Caco-2 (cell line): ENCODE data around the gene PRXL2B. TPM values are rescaled to one million over a fixed set of nuclear protein-coding genes. Genes with fewer than 3 reads are reported as not detected.

Experiments used
- BruUV-seq: library from RNA; stranded (reverse); fragments of 400-500 nt; replicated peaks from 2 replicates; lab custom pipeline; 2021; lab: Mats Ljungman, UMichigan
- CTCF ChIA-PET: fragments of 300-600 bp; sonication (Branson Sonifier 250); formaldehyde crosslinking; loops from one replicate; lab custom pipeline; 2022; ENCODE audit warnings: antibody characterized with exemption; lab: Charles Lee
- POLR2A ChIA-PET: fragments of 300-600 bp; sonication (Branson Sonifier 250); formaldehyde crosslinking; loops from one replicate; lab custom pipeline; 2022; ENCODE audit warnings: antibody characterized with exemption; lab: Charles Lee
- DNase-seq, 2 experiments: peaks; one replicate each; pipeline versions ENCODE4 v3.0.0 to v3.0.0-alpha.2; 2020 to 2022
- H3K27me3 ChIP-seq: replicated peaks from 2 replicates; pipeline ENCODE4 v1.6.0; 2011; ENCODE audit warnings: low read length; ENCODE audit not compliant: control insufficient read depth, insufficient read depth
- H3K36me3 ChIP-seq: 2 replicates; pipeline ENCODE4 v1.5.1; 2011; ENCODE audit warnings: low read length; ENCODE audit not compliant: control insufficient read depth, insufficient read depth
- H3K4me1 ChIP-seq: fragments of 250-450 bp; sonication (Bioruptor Pico); 2 replicates; pipeline ENCODE4 v1.5.1; 2020; ENCODE audit warnings: mild to moderate bottlenecking
- H3K4me3 ChIP-seq: 2 replicates; pipeline ENCODE4 v1.5.1; 2011; ENCODE audit warnings: low read depth, mild to moderate bottlenecking, control low read depth, low read length
- H3K9me3 ChIP-seq: fragments of 250-450 bp; sonication (Bioruptor Pico); 2 replicates; pipeline ENCODE4 v1.5.1; 2020; ENCODE audit warnings: mild to moderate bottlenecking, moderate library complexity
- H3K27ac Mint-ChIP-seq: one replicate; pipeline ENCODE4 v1.8.0; 2022; ENCODE audit warnings: mixed read lengths; ENCODE audit not compliant: unreplicated experiment
- H3K27me3 Mint-ChIP-seq: one replicate; pipeline ENCODE4 v1.8.0; 2022; ENCODE audit warnings: mixed read lengths; ENCODE audit not compliant: insufficient read depth, unreplicated experiment
- H3K36me3 Mint-ChIP-seq: one replicate; pipeline ENCODE4 v1.8.0; 2022; ENCODE audit warnings: mild to moderate bottlenecking, mixed read lengths; ENCODE audit not compliant: insufficient read depth, unreplicated experiment
- H3K4me1 Mint-ChIP-seq: one replicate; pipeline ENCODE4 v1.8.0; 2022; ENCODE audit warnings: low read depth, mixed read lengths; ENCODE audit not compliant: unreplicated experiment
- H3K4me3 Mint-ChIP-seq: one replicate; pipeline ENCODE4 v1.8.0; 2022; ENCODE audit warnings: mild to moderate bottlenecking, moderate library complexity, mixed read lengths; ENCODE audit not compliant: unreplicated experiment
- H3K9me3 Mint-ChIP-seq: one replicate; pipeline ENCODE4 v1.8.0; 2022; ENCODE audit warnings: mixed read lengths; ENCODE audit not compliant: unreplicated experiment
- CTCF ChIP-seq, 2 experiments: fragments of 200-600 bp in 1 of 2; IDR thresholded peaks; 1 replicate in 1 of 2; 2 replicates in 1 of 2; pipeline versions ENCODE4 v1.5.1 to v1.8.0; 2011 to 2022; ENCODE audit warnings: antibody characterized with exemption in 1 of 2, control low read depth in 1 of 2, inconsistent platforms in 1 of 2, low read depth in 1 of 2, low read length in 1 of 2, mild to moderate bottlenecking in 1 of 2, moderate library complexity in 1 of 2; ENCODE audit not compliant: insufficient read depth in 1 of 2, severe bottlenecking in 1 of 2, unreplicated experiment in 1 of 2
- intact Hi-C: fragments of 100-400 bp; cut with micrococcal nuclease; formaldehyde crosslinking; loops from one replicate; pipeline ENCODE4 v1.10.0; 2022; ENCODE audit not compliant: unreplicated experiment
- total RNA-seq: library from RNA; stranded (reverse); gene quantifications from 2 replicates; pipeline ENCODE4 v1.2.3, GENCODE V29; 2022

PRXL2B gene
- total RNA-seq, 1 experiment from 2014 or later, result 16.2 TPM

GRCh38 chr1:2595812-2596529, 9.4 kb downstream of the PRXL2B start:
- DNase-seq, result no peak
- H3K4me1 ChIP-seq, result no peaks in the 10 kb centered on the region
- POLR2A ChIA-PET, result no interaction called here
- CTCF ChIA-PET, result no interaction called here
- Mint-ChIP-seq H3K9me3 (no peaks in the 10 kb centered on the region), H3K4me1 (no peaks in the 10 kb centered on the region), H3K27me3 (peaks cover 6% of the 10 kb centered on the region), H3K36me3 (no peaks in the 10 kb centered on the region), H3K27ac (no peak overlapping the region), H3K4me3 (no peak overlapping the region)
- no peak overlapping the region for H3K4me3 ChIP-seq
- intact Hi-C loops, result no loop called here
- H3K36me3 ChIP-seq, result no peaks in the 10 kb centered on the region
- no peaks in the 10 kb centered on the region for H3K27me3 ChIP-seq
- no peaks in the 10 kb centered on the region for H3K9me3 ChIP-seq
- BruUV-seq, result no TSS peak
- TF ChIP-seq CTCF (IDR thresholded peaks at IDR 0.05; ENCODE audit: insufficient read depth in 1 of 2, low read depth in 1 of 2, low read length in 1 of 2, severe bottlenecking in 1 of 2, unreplicated experiment in 1 of 2), result no peak

DNA sequence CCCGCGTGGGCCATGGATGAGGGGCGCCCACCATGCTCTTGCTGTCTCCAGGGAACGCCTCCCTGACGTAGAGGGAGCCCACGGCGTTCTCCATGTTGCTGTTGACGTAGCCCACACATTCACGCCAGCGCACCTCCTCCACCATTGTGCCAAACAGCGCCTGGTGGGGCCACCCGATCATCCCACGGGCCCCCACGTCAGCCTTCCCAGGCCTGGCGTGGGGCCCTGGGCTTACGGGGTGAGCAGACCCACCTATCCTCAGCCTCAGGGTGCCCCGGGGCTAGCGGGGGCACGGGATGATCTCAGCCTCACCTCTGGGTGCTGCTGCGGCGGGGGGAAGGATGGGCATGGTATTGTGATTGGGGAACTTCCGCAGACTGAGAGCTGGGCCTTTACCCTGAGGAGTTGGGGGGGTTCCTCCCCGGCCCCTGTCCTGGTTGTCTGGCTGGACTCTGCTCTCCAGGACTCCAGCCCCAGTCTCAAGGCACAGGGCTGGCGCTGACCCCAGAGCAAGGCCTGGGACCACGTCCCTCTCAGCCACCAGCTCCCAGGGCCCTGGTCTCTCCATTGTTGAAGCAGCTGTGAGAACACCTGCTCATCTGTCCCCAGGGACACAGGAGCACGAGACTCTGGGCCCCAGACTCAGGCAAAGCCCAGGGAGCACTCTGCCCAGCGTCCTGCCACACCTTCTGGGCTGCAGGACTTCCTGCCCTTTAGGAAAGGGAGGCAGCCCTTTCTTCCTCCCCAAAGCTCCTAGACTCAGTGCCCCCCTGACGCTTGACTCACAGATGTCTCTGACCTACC, 10.2 kb downstream of the PRXL2B start:
- POLR2A ChIA-PET, result no interaction called here
- Histone ChIP-seq H3K4me1 (no peaks in the 10 kb centered on the region), H3K27me3 (no peaks in the 10 kb centered on the region), H3K4me3 (no peak overlapping the region), H3K36me3 (no peaks in the 10 kb centered on the region), H3K9me3 (no peaks in the 10 kb centered on the region)
- no peak overlapping the region for H3K27ac Mint-ChIP-seq
- DNase-seq, result no peak
- peaks cover 6% of the 10 kb centered on the region for H3K27me3 Mint-ChIP-seq
- BruUV-seq, result no TSS peak
- CTCF ChIA-PET, result no interaction called here
- H3K36me3 Mint-ChIP-seq, result no peaks in the 10 kb centered on the region
- intact Hi-C loops, result no loop called here
- no peak for TF ChIP-seq CTCF (IDR thresholded peaks at IDR 0.05; ENCODE audit: insufficient read depth in 1 of 2, low read depth in 1 of 2, low read length in 1 of 2, severe bottlenecking in 1 of 2, unreplicated experiment in 1 of 2)
- no peaks in the 10 kb centered on the region for H3K4me1 Mint-ChIP-seq
- H3K9me3 Mint-ChIP-seq, result no peaks in the 10 kb centered on the region
- H3K4me3 Mint-ChIP-seq, result no peak overlapping the region

GRCh38 chr1:2597441-2598328, 11.1 kb downstream of the PRXL2B start:
- CTCF ChIA-PET, result no interaction called here
- TF ChIP-seq CTCF (IDR thresholded peaks at IDR 0.05; ENCODE audit: insufficient read depth in 1 of 2, low read depth in 1 of 2, low read length in 1 of 2, severe bottlenecking in 1 of 2, unreplicated experiment in 1 of 2), result no peak
- peaks cover 10% of the 10 kb centered on the region for H3K27me3 Mint-ChIP-seq
- no peaks in the 10 kb centered on the region for H3K4me1 Mint-ChIP-seq
- intact Hi-C loops, result no loop called here
- no peaks in the 10 kb centered on the region for H3K9me3 ChIP-seq
- no TSS peak for BruUV-seq
- no peaks in the 10 kb centered on the region for H3K36me3 Mint-ChIP-seq
- POLR2A ChIA-PET, result no interaction called here
- no peaks in the 10 kb centered on the region for H3K36me3 ChIP-seq
- H3K4me3 Mint-ChIP-seq, result no peak overlapping the region
- DNase-seq, result no peak
- H3K9me3 Mint-ChIP-seq, result no peaks in the 10 kb centered on the region
- no peak overlapping the region for H3K27ac Mint-ChIP-seq
- no peak overlapping the region for H3K4me3 ChIP-seq
- H3K4me1 ChIP-seq, result no peaks in the 10 kb centered on the region
- no peaks in the 10 kb centered on the region for H3K27me3 ChIP-seq
